PC-3 (cell line): ENCODE data around the gene C12orf76. TPM values are rescaled to one million over a fixed set of nuclear protein-coding genes. Genes with fewer than 3 reads are reported as not detected.

Experiments used
- ATAC-seq: fragments of 200-7000 bp; cut with Tn5 transposase; 2 replicates; pipeline ENCODE4 v1.9.1; 2020; ENCODE audit warnings: mild to moderate bottlenecking, moderate library complexity
- BruUV-seq: library from RNA; stranded (reverse); fragments of 400-500 nt; replicated peaks from 2 replicates; lab custom pipeline; 2021; lab: Mats Ljungman, UMichigan
- CTCF ChIA-PET: fragments of 300-600 bp; sonication (Branson Sonifier 250); formaldehyde crosslinking; loops from one replicate; lab custom pipeline; 2022; ENCODE audit warnings: antibody characterized with exemption; lab: Charles Lee
- POLR2A ChIA-PET: fragments of 300-600 bp; sonication (Branson Sonifier 250); formaldehyde crosslinking; loops from one replicate; lab custom pipeline; 2022; ENCODE audit warnings: antibody characterized with exemption; ENCODE audit not compliant: unreplicated experiment; lab: Charles Lee
- DNase-seq: peaks from one replicate; pipeline ENCODE4 v3.0.0-alpha.2; 2015
- H2AFZ ChIP-seq: fragments of 300-600 bp; sonication (generic); 2 replicates; pipeline ENCODE4 v1.6.0; 2016; ENCODE audit warnings: antibody characterized with exemption, low read length
- H3F3A ChIP-seq: fragments of 300-600 bp; sonication (generic); one replicate; pipeline ENCODE4 v1.6.0; 2017; ENCODE audit warnings: antibody characterized with exemption, low read length, control low read depth, mild to moderate bottlenecking; ENCODE audit not compliant: unreplicated experiment
- H3K27ac ChIP-seq: fragments of 300-600 bp; sonication (generic); 2 replicates; pipeline ENCODE4 v1.5.1; 2016; ENCODE audit warnings: mild to moderate bottlenecking, low read length
- H3K27me3 ChIP-seq: fragments of 300-600 bp; sonication (generic); 2 replicates; pipeline ENCODE4 v1.6.1; 2016; ENCODE audit warnings: low read length, mixed read lengths
- H3K36me3 ChIP-seq: fragments of 300-600 bp; sonication (generic); 2 replicates; pipeline ENCODE4 v1.6.1; 2016; ENCODE audit warnings: low read depth, mixed run types, low read length, mixed read lengths
- H3K4me1 ChIP-seq: fragments of 300-600 bp; sonication (generic); 2 replicates; pipeline ENCODE4 v1.5.1; 2016; ENCODE audit warnings: low read length; ENCODE audit not compliant: insufficient read depth
- H3K4me2 ChIP-seq: fragments of 300-600 bp; sonication (generic); 2 replicates; pipeline ENCODE4 v1.6.0; 2016; ENCODE audit warnings: low read length
- H3K4me3 ChIP-seq: fragments of 300-600 bp; sonication (generic); 2 replicates; pipeline ENCODE4 v1.5.1; 2016; ENCODE audit warnings: mild to moderate bottlenecking, low read length, mixed read lengths
- H3K79me2 ChIP-seq: fragments of 300-600 bp; sonication (generic); 2 replicates; pipeline ENCODE4 v1.6.1; 2017; ENCODE audit warnings: low read length, mixed read lengths
- H3K9ac ChIP-seq: fragments of 300-600 bp; sonication (generic); 2 replicates; pipeline ENCODE4 v1.6.0; 2016; ENCODE audit warnings: mild to moderate bottlenecking, low read length
- H3K9me2 ChIP-seq: fragments of 300-600 bp; sonication (generic); replicated peaks from 2 replicates; pipeline ENCODE4 v1.6.1; 2016; ENCODE audit warnings: mixed run types, low read length, mixed read lengths
- H3K9me3 ChIP-seq: fragments of 300-600 bp; sonication (generic); 2 replicates; pipeline ENCODE4 v1.6.1; 2016; ENCODE audit warnings: low read length, mixed read lengths
- H4K20me1 ChIP-seq: fragments of 300-600 bp; sonication (generic); 2 replicates; pipeline ENCODE4 v1.6.1; 2016; ENCODE audit warnings: low read length, mixed read lengths
- CTCF ChIP-seq: fragments of 300-600 bp; sonication (generic); conservative IDR thresholded peaks from 2 replicates; pipeline ENCODE4 v1.5.1; 2017; ENCODE audit warnings: antibody characterized with exemption, low read depth, mild to moderate bottlenecking, low read length
- EZH2 ChIP-seq: fragments of 300-600 bp; sonication (generic); IDR thresholded peaks from one replicate; pipeline ENCODE4 v1.6.1; 2017; ENCODE audit warnings: antibody characterized with exemption, mild to moderate bottlenecking, low read length; ENCODE audit not compliant: unreplicated experiment
- EZH2phosphoT487 ChIP-seq: fragments of 300-600 bp; sonication (generic); IDR thresholded peaks from 2 replicates; pipeline ENCODE4 v1.6.1; 2018; ENCODE audit warnings: mild to moderate bottlenecking, antibody characterized with exemption, low read length, borderline replicate concordance
- intact Hi-C: fragments of 100-400 bp; cut with micrococcal nuclease; formaldehyde crosslinking; loops from 2 replicates; pipeline ENCODE4 v1.9.0; 2023
- total RNA-seq: library from RNA; depleted of rRNA; stranded (reverse); fragments of >200 nt; gene quantifications from 2 replicates; pipeline ENCODE4 v1.2.3, GENCODE V29; 2014

Gene C12orf76
- total RNA-seq, 1 experiment from 2014 or later, result 6.7 TPM

GRCh38 chr12:110039085-110039807, 9.1 kb downstream of the C12orf76 start:
- POLR2A ChIA-PET, result interaction anchor here (0.6 kb wide), 1 partner anchor 15 kb away, joined by 3 read pairs; no protein-coding TSS in a partner anchor
- peak overlapping the region; percentile 36; the same call in 1 of the 2 replicates for H2AFZ ChIP-seq
- peak overlapping the region; percentile 92 for H3K27ac ChIP-seq
- H3K9me3 ChIP-seq, result no peaks in the 10 kb centered on the region
- DNase-seq (peak; percentile 98), ATAC-seq (peak; percentile 94)
- peaks cover 11% of the 10 kb centered on the region for H3F3A ChIP-seq
- no peak for TF ChIP-seq CTCF
- intact Hi-C loops, result loop anchor here (2.0 to 10.0 kb wide), 3 partner anchors 40 to 393 kb away; partner anchors contain the start of gene ANKRD13A
- H3K27me3 ChIP-seq, result no peaks in the 10 kb centered on the region
- peaks cover 36% of the 10 kb centered on the region for H3K36me3 ChIP-seq
- H3K4me3 ChIP-seq, result peak overlapping the region; percentile 43
- peak overlapping the region; percentile 40 for H3K9ac ChIP-seq
- no peaks in the 10 kb centered on the region for H4K20me1 ChIP-seq
- H3K4me2 ChIP-seq, result peak overlapping the region; percentile 75
- H3K4me1 ChIP-seq, result peaks cover 31% of the 10 kb centered on the region
- CTCF ChIA-PET, result interaction anchor here (0.9 kb wide), 1 partner anchor 392 kb away, joined by 6 read pairs; no protein-coding TSS in a partner anchor
- no peaks in the 10 kb centered on the region for H3K9me2 ChIP-seq
- BruUV-seq, result TSS peak; percentile 63
- H3K79me2 ChIP-seq, result peaks cover 20% of the 10 kb centered on the region

- no peak for DNase-seq
- Histone ChIP-seq H3K9me2 (no peaks in the 10 kb centered on the region), H3K4me1 (peaks cover 31% of the 10 kb centered on the region), H3K4me3 (peak overlapping the region; percentile 43), H3K9ac (peak overlapping the region; percentile 30), H3K4me2 (peak overlapping the region; percentile 75), H3K27me3 (no peaks in the 10 kb centered on the region), H3F3A (peaks cover 11% of the 10 kb centered on the region), H4K20me1 (no peaks in the 10 kb centered on the region), H3K27ac (peak overlapping the region; percentile 92), H3K9me3 (no peaks in the 10 kb centered on the region), H2AFZ (peak overlapping the region; percentile 36), H3K79me2 (peaks cover 20% of the 10 kb centered on the region), H3K36me3 (peaks cover 41% of the 10 kb centered on the region)
- TF ChIP-seq CTCF (no peak), EZH2 (no peak), EZH2phosphoT487 (no peak)
- BruUV-seq, result TSS peak; percentile 7
- intact Hi-C loops, result loop anchor here (2.0 to 10.0 kb wide), 3 partner anchors 40 to 394 kb away; partner anchors contain the start of gene ANKRD13A
- peak; percentile 5 for ATAC-seq
- ChIA-PET CTCF (interaction anchor here (0.5 kb wide), 1 partner anchor 63 kb away, joined by 3 read pairs; no protein-coding TSS in a partner anchor), POLR2A (no interaction called here)
These were observed 9.6 kb downstream of the C12orf76 start for GRCh38 chr12:110038741-110039084.

GRCh38 chr12:110037315-110037714, 11.0 kb downstream of the C12orf76 start:
- Histone ChIP-seq H3K4me3 (no peak overlapping the region), H3K36me3 (peaks cover 45% of the 10 kb centered on the region), H3K79me2 (peaks cover 17% of the 10 kb centered on the region), H3K4me1 (peaks cover 31% of the 10 kb centered on the region), H3F3A (peaks cover 11% of the 10 kb centered on the region), H3K4me2 (no peak overlapping the region), H3K9ac (no peak overlapping the region), H4K20me1 (no peaks in the 10 kb centered on the region), H3K9me3 (no peaks in the 10 kb centered on the region), H2AFZ (no peak overlapping the region), H3K27me3 (no peaks in the 10 kb centered on the region), H3K27ac (no peak overlapping the region), H3K9me2 (no peaks in the 10 kb centered on the region)
- TF ChIP-seq EZH2phosphoT487, result no peak
- TF ChIP-seq EZH2, result no peak
- no peak for TF ChIP-seq CTCF
- intact Hi-C loops, result loop anchor here (5.0 to 10.0 kb wide), 2 partner anchors 103 to 395 kb away; no protein-coding TSS in a partner anchor
- ATAC-seq, result no peak
- BruUV-seq, result no TSS peak
- ChIA-PET CTCF (no interaction called here), POLR2A (no interaction called here)
- DNase-seq, result no peak
